NT2/D1 (cell line): Measurements from ENCODE around the gene JMJD4.

Experiments used
- YY1 ChIP-seq: IDR thresholded peaks from 2 replicates; pipeline ENCODE4 v1.6.1; 2011; ENCODE audit not compliant: insufficient read length, insufficient read depth
- ZNF274 ChIP-seq: IDR thresholded peaks from 2 replicates; pipeline ENCODE4 v1.6.1; 2011; ENCODE audit warnings: mild to moderate bottlenecking, low read depth, low read length

DNA sequence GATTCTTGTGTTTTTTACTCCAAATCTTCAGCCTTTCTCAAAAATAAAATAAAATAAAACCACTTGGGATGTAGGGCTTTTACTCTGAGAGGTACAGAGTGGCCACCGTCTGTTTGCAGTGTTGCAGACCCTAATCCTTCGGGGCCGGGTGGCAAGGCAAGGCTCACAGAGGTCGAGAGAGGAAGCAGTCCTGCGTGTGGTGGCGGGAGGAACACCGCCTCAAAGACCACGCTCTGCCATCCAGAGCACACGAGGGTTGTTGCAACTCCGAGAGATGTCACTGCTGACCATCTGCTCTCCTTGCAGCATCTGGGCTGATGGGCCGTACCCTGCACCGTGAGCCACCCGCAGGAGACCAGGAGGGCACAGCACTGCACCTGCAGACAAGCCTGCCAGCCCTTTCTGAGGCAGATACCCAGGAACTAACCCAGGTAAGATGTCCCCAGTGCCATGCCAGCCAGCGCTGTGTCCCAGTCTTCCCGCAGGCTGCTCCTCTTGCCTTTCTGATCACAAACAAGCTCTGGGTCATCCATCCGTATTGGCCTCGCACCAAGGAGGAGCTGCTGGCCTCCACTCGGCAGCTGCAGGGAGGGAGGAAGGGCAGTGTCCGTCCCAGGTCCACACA lies 31.7 kb upstream of the JMJD4 start:
- TF ChIP-seq YY1 = no peak
- no peak for TF ChIP-seq ZNF274
